ENCODE results near the gene RALA.

RALA gene

DNA sequence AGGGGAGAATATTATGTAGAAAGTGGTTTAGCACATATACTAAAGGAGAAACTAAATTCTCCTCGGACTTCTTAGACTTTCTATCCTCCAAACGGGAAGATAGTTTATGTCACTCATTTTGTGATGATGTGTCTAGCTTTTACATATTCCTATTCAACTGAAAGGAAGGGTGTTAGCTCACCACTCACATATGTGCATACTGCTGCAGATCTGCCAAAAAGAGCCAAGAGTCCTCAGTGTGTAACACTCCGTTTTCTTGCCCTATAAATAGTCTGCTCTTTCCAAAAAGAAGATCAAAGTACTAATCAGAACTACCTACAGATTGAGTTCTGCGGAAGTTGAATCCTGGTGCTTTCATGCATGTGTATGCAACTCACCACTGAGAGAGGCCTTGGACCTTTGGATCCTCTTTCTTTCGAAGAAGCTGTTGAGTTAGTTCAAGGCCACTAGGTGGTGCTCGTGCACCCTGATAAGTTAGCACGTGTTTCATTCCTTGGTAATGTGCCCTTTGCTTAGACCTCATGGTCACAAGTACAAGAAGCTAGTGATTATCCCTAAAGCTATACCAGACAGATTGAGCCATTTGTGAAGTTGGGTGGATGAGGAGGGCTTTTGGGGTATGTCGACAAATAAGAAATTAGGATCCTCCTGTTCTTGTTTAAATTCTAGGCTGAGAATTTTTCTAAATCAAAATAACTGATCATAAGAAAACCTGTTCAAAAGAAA lies 43.1 kb upstream of the RALA start:
- no peaks in the 10 kb centered on the region for H3K4me1 ChIP-seq (ENCODE audit: control insufficient read depth, insufficient read depth, low read depth, low read length)
- WGBS: 27% methylated on average over 7 of the region's 8 CpGs

DNA sequence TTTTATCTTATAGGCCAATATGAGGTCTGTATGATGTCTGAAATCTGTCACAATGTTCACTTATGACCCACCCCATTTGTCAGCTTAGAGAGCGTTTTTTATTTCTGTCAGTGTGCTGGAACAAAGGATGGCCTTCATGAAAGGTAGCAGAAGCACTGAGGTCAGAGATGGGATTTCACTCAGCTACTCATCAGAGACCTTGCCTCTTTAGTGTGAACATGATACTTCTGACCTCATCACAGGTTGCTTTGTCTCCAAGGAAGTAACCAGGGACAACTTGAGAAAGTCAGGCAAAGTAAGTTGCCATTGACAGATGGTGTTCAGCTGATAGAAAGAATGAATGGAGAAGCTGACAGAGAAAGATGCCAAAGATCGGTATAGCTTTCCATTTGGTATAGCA lies 40.8 kb upstream of the RALA start:
- H3K79me1 ChIP-seq (replicated peaks; ENCODE audit: low read length, poor library complexity, severe bottlenecking): no peaks in the 10 kb centered on the region
- no peak overlapping the region for H2AFZ ChIP-seq (ENCODE audit: low read depth, low read length)
- DNase-seq: no peak
- H3K9me3 ChIP-seq (ENCODE audit: control insufficient read depth, low read length): no peaks in the 10 kb centered on the region
- H3K4me1 ChIP-seq (ENCODE audit: control insufficient read depth, insufficient read depth, low read depth, low read length): no peaks in the 10 kb centered on the region
- no peaks in the 10 kb centered on the region for H3K27me3 ChIP-seq (ENCODE audit: control insufficient read depth in 1 of 2, insufficient read depth in 1 of 2, low read length in 2 of 2)
- peaks cover 0 to 1% of the 10 kb centered on the region in 2 experiments for H3K36me3 ChIP-seq (ENCODE audit: control insufficient read depth in 1 of 2, insufficient read depth in 2 of 2, low read depth in 1 of 2, low read length in 2 of 2)
- H2BK12ac ChIP-seq (ENCODE audit: low read length in 2 of 2): no peak overlapping the region
- no peak overlapping the region for H2BK5ac ChIP-seq (ENCODE audit: low read depth, low read length, poor library complexity, severe bottlenecking)
- no peak overlapping the region for H3K23ac ChIP-seq (ENCODE audit: low read length in 2 of 2)
- no peak overlapping the region for H3K4me2 ChIP-seq (ENCODE audit: low read length, poor library complexity, severe bottlenecking)
- no peak overlapping the region for H4K8ac ChIP-seq (ENCODE audit: low read length)
- H3K18ac ChIP-seq (ENCODE audit: low read depth in 1 of 2, low read length in 2 of 2): no peak overlapping the region
- H3K4me3 ChIP-seq (ENCODE audit: insufficient read depth in 1 of 2, low read depth in 1 of 2, low read length in 2 of 2): no peak overlapping the region
- no peak overlapping the region for H2AK5ac ChIP-seq (ENCODE audit: low read length, severe bottlenecking)
- H3K4ac ChIP-seq (ENCODE audit: low read depth in 1 of 2, low read length in 2 of 2): no peak overlapping the region
- H3K27ac ChIP-seq (ENCODE audit: low read length, poor library complexity, severe bottlenecking): no peak overlapping the region
- no CpG with 5 or more reads among the region's 2 CpGs for WGBS
- no peak overlapping the region for H2BK120ac ChIP-seq (ENCODE audit: low read depth, low read length)
- no peak overlapping the region for H3K14ac ChIP-seq (ENCODE audit: low read length in 2 of 2)
- H4K91ac ChIP-seq (ENCODE audit: low read length): no peak overlapping the region
- no peak overlapping the region for H2BK15ac ChIP-seq (ENCODE audit: low read depth, poor library complexity, severe bottlenecking)
- no peak overlapping the region for H3K9ac ChIP-seq (ENCODE audit: low read length)

More for the DNA sequence above, 43.1 kb upstream of the RALA start:
- Histone ChIP-seq H3K9ac (ENCODE audit: low read length) (peak overlapping the region; percentile 51), H3K4me3 (ENCODE audit: insufficient read depth in 1 of 2, low read depth in 1 of 2, low read length in 2 of 2) (no peak overlapping the region), H3K27ac (ENCODE audit: low read length, poor library complexity, severe bottlenecking) (no peak overlapping the region), H3K18ac (ENCODE audit: low read depth in 1 of 2, low read length in 2 of 2) (no peak overlapping the region), H3K4me2 (ENCODE audit: low read length, poor library complexity, severe bottlenecking) (no peak overlapping the region), H3K4ac (ENCODE audit: low read depth in 1 of 2, low read length in 2 of 2) (no peak overlapping the region), H2BK15ac (ENCODE audit: low read depth, poor library complexity, severe bottlenecking) (no peak overlapping the region), H3K27me3 (ENCODE audit: control insufficient read depth in 1 of 2, insufficient read depth in 1 of 2, low read length in 2 of 2) (no peaks in the 10 kb centered on the region), H4K8ac (ENCODE audit: low read length) (no peak overlapping the region), H3K9me3 (ENCODE audit: control insufficient read depth, low read length) (no peaks in the 10 kb centered on the region), H2AFZ (ENCODE audit: low read depth, low read length) (no peak overlapping the region), H3K36me3 (ENCODE audit: control insufficient read depth in 1 of 2, insufficient read depth in 2 of 2, low read depth in 1 of 2, low read length in 2 of 2) (peaks cover 4 to 6% of the 10 kb centered on the region in 2 experiments), H2BK5ac (ENCODE audit: low read depth, low read length, poor library complexity, severe bottlenecking) (no peak overlapping the region), H3K79me1 (replicated peaks; ENCODE audit: low read length, poor library complexity, severe bottlenecking) (peaks cover 4% of the 10 kb centered on the region), H2BK120ac (ENCODE audit: low read depth, low read length) (no peak overlapping the region), H2AK5ac (ENCODE audit: low read length, severe bottlenecking) (no peak overlapping the region), H3K23ac (ENCODE audit: low read length in 2 of 2) (no peak overlapping the region), H2BK12ac (ENCODE audit: low read length in 2 of 2) (no peak overlapping the region), H3K14ac (ENCODE audit: low read length in 2 of 2) (no peak overlapping the region), H4K91ac (ENCODE audit: low read length) (no peak overlapping the region)
- peak; percentile 89 for DNase-seq

GRCh38 chr7:39583539-39583938 lies 39.8 kb upstream of the RALA start:
- H3K27me3 ChIP-seq (ENCODE audit: control insufficient read depth in 1 of 2, insufficient read depth in 1 of 2, low read length in 2 of 2): no peaks in the 10 kb centered on the region
- no peak overlapping the region for H2BK120ac ChIP-seq (ENCODE audit: low read depth, low read length)
- H3K9me3 ChIP-seq (ENCODE audit: control insufficient read depth, low read length): no peaks in the 10 kb centered on the region
- H3K27ac ChIP-seq (ENCODE audit: low read length, poor library complexity, severe bottlenecking): no peak overlapping the region
- no peak overlapping the region for H3K9ac ChIP-seq (ENCODE audit: low read length)
- H3K23ac ChIP-seq (ENCODE audit: low read length in 2 of 2): no peak overlapping the region
- no peak overlapping the region for H3K4me2 ChIP-seq (ENCODE audit: low read length, poor library complexity, severe bottlenecking)
- no peak overlapping the region for H4K91ac ChIP-seq (ENCODE audit: low read length)
- H3K4me1 ChIP-seq (ENCODE audit: control insufficient read depth, insufficient read depth, low read depth, low read length): no peaks in the 10 kb centered on the region
- no peak overlapping the region for H2AK5ac ChIP-seq (ENCODE audit: low read length, severe bottlenecking)
- H3K36me3 ChIP-seq (ENCODE audit: control insufficient read depth in 1 of 2, insufficient read depth in 2 of 2, low read depth in 1 of 2, low read length in 2 of 2): no peaks in the 10 kb centered on the region
- no peak overlapping the region for H3K4me3 ChIP-seq (ENCODE audit: insufficient read depth in 1 of 2, low read depth in 1 of 2, low read length in 2 of 2)
- H4K8ac ChIP-seq (ENCODE audit: low read length): no peak overlapping the region
- no peak overlapping the region for H3K4ac ChIP-seq (ENCODE audit: low read depth in 1 of 2, low read length in 2 of 2)
- no peak overlapping the region for H3K14ac ChIP-seq (ENCODE audit: low read length in 2 of 2)
- H3K79me1 ChIP-seq (replicated peaks; ENCODE audit: low read length, poor library complexity, severe bottlenecking): no peaks in the 10 kb centered on the region
- WGBS: 89% methylated on average over 1 of the region's 2 CpGs
- H2AFZ ChIP-seq (ENCODE audit: low read depth, low read length): no peak overlapping the region
- no peak for DNase-seq
- H2BK15ac ChIP-seq (ENCODE audit: low read depth, poor library complexity, severe bottlenecking): no peak overlapping the region
- H2BK12ac ChIP-seq (ENCODE audit: low read length in 2 of 2): no peak overlapping the region
- no peak overlapping the region for H3K18ac ChIP-seq (ENCODE audit: low read depth in 1 of 2, low read length in 2 of 2)
- no peak overlapping the region for H2BK5ac ChIP-seq (ENCODE audit: low read depth, low read length, poor library complexity, severe bottlenecking)

- H3K9ac ChIP-seq (ENCODE audit: low read length): no peak overlapping the region
- no peak overlapping the region for H3K27ac ChIP-seq (ENCODE audit: low read length, poor library complexity, severe bottlenecking)
- H3K4me1 ChIP-seq (ENCODE audit: control insufficient read depth, insufficient read depth, low read depth, low read length): peaks cover 1% of the 10 kb centered on the region
- H2BK120ac ChIP-seq (ENCODE audit: low read depth, low read length): no peak overlapping the region
- H3K4me2 ChIP-seq (ENCODE audit: low read length, poor library complexity, severe bottlenecking): no peak overlapping the region
- H3K9me3 ChIP-seq (ENCODE audit: control insufficient read depth, low read length): no peaks in the 10 kb centered on the region
- no peak overlapping the region for H2AFZ ChIP-seq (ENCODE audit: low read depth, low read length)
- no peaks in the 10 kb centered on the region for H3K27me3 ChIP-seq (ENCODE audit: control insufficient read depth in 1 of 2, insufficient read depth in 1 of 2, low read length in 2 of 2)
- H3K79me1 ChIP-seq (replicated peaks; ENCODE audit: low read length, poor library complexity, severe bottlenecking): no peaks in the 10 kb centered on the region
- no peak overlapping the region for H3K18ac ChIP-seq (ENCODE audit: low read depth in 1 of 2, low read length in 2 of 2)
- H3K23ac ChIP-seq (ENCODE audit: low read length in 2 of 2): no peak overlapping the region
- no peak overlapping the region for H3K4me3 ChIP-seq (ENCODE audit: insufficient read depth in 1 of 2, low read depth in 1 of 2, low read length in 2 of 2)
- H2BK15ac ChIP-seq (ENCODE audit: low read depth, poor library complexity, severe bottlenecking): no peak overlapping the region
- no peak overlapping the region for H2BK12ac ChIP-seq (ENCODE audit: low read length in 2 of 2)
- H3K4ac ChIP-seq (ENCODE audit: low read depth in 1 of 2, low read length in 2 of 2): no peak overlapping the region
- H2AK5ac ChIP-seq (ENCODE audit: low read length, severe bottlenecking): no peak overlapping the region
- H3K36me3 ChIP-seq (ENCODE audit: control insufficient read depth in 1 of 2, insufficient read depth in 2 of 2, low read depth in 1 of 2, low read length in 2 of 2): no peaks in the 10 kb centered on the region
- H2BK5ac ChIP-seq (ENCODE audit: low read depth, low read length, poor library complexity, severe bottlenecking): no peak overlapping the region
- H4K91ac ChIP-seq (ENCODE audit: low read length): no peak overlapping the region
- H4K8ac ChIP-seq (ENCODE audit: low read length): no peak overlapping the region
- H3K14ac ChIP-seq (ENCODE audit: low read length in 2 of 2): no peak overlapping the region
- peak; percentile 37 for DNase-seq
These were observed 36.0 kb upstream of the RALA start for GRCh38 chr7:39587393-39587792.
